Esophagus muscularis mucosa (tissue), 3 donors: ENCODE data around the gene KIAA1614.

ENCODE experiments used
- CTCF ChIP-seq, 3 experiments: fragments of 200-600 bp in 2 of 3; fragments of 450-650 bp in 1 of 3; sonication (generic) in 2 of 3; IDR thresholded peaks; one replicate each; pipeline ENCODE4 v1.5.1; 2017 to 2019; ENCODE audit warnings: antibody characterized with exemption in 3 of 3, mild to moderate bottlenecking in 2 of 3, moderate library complexity in 1 of 3
- EP300 ChIP-seq: sonication (generic); formaldehyde crosslinking; IDR thresholded peaks from one replicate; pipeline ENCODE4 v1.6.1; 2017; ENCODE audit warnings: antibody characterized with exemption

DNA sequence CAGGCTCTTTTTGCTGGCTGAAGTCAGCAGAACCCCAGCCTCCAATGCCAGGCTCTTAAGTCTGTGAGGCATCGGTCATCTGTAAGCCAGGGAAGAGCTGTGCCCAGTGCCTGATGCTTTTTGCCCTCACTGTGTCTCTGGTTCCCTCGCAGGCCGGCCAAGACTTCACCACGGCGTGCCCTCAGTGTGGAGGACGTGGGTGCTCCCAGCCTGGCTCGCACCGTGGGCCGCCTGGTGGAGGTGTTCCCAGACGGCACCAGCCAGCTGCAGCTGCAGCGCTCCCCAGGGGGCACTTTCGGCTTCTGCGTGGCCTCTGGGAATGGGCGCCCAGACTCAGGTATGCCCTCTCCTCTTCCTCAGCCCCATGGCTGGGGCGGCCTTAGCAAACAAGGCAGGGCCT is 32.5 kb downstream of the KIAA1614 start:
- TF ChIP-seq CTCF (IDR thresholded peaks at IDR 0.05) (no peak), EP300 (no peak)
